Breast epithelium (tissue), 4 donors: ENCODE results near the gene SLC22A17. TPM values are rescaled to one million over a fixed set of nuclear protein-coding genes. Genes with fewer than 3 reads are reported as not detected.

Experiments used
- DNase-seq, 2 donors: peaks; one replicate each; pipeline ENCODE4 v3.0.0-alpha.2; 2019; ENCODE audit warnings: low spot score in 2 of 2
- H3K27ac ChIP-seq, 2 donors: fragments of 200-600 bp; sonication (generic) in 1 of 2; one replicate each; pipeline ENCODE4 v1.5.1; 2016 to 2019; ENCODE audit warnings: mild to moderate bottlenecking in 1 of 2
- H3K27me3 ChIP-seq, 2 donors: fragments of 200-600 bp; sonication (generic) in 1 of 2; one replicate each; pipeline versions ENCODE4 v1.5.1 to v1.6.0; 2017 to 2019; ENCODE audit warnings: control low read depth in 1 of 2, mild to moderate bottlenecking in 1 of 2
- H3K36me3 ChIP-seq: fragments of 200-600 bp; one replicate; pipeline ENCODE4 v1.5.1; 2019
- H3K4me1 ChIP-seq, 2 donors: fragments of 200-600 bp; sonication (generic); one replicate each; pipeline ENCODE4 v1.5.1; 2016 to 2019; ENCODE audit warnings: control low read depth in 1 of 2
- H3K4me3 ChIP-seq, 3 donors: fragments of 200-600 bp; sonication (generic); 1 replicate in 2 of 3; 2 replicates in 1 of 3; pipeline ENCODE4 v1.5.1; 2016 to 2019; ENCODE audit warnings: mild to moderate bottlenecking in 3 of 3, moderate library complexity in 2 of 3
- H3K9me3 ChIP-seq, 2 donors: fragments of 200-600 bp; sonication (generic) in 1 of 2; one replicate each; pipeline ENCODE4 v1.5.1; 2016 to 2019; ENCODE audit warnings: control low read depth in 1 of 2
- CTCF ChIP-seq, 3 donors: fragments of 450-650 bp; IDR thresholded peaks; one replicate each; pipeline ENCODE4 v1.5.1; 2016 to 2017; ENCODE audit warnings: antibody characterized with exemption in 3 of 3, mild to moderate bottlenecking in 3 of 3, moderate library complexity in 3 of 3
- POLR2A ChIP-seq: fragments of 450-650 bp; IDR thresholded peaks from one replicate; pipeline ENCODE4 v1.6.1; 2016; ENCODE audit warnings: antibody characterized with exemption, mild to moderate bottlenecking, moderate library complexity
- POLR2AphosphoS5 ChIP-seq, 3 donors: sonication (generic); formaldehyde crosslinking; IDR thresholded peaks; one replicate each; pipeline ENCODE4 v1.6.1; 2017; ENCODE audit warnings: antibody characterized with exemption in 3 of 3
- intact Hi-C: fragments of 100-400 bp; cut with DNase I; formaldehyde crosslinking; loops from one replicate; pipeline ENCODE4 v1.15.1; 2023; ENCODE audit warnings: low total_unique reads
- total RNA-seq, 3 donors: library from RNA; depleted of rRNA; stranded (reverse); fragments of >200 nt; gene quantifications; one replicate each; pipeline ENCODE4 v1.1.0, GENCODE V29; 2016

SLC22A17 gene
- total RNA-seq, 3 donors from 2014 or later: 6.4 to 53.7 (median 52.1) TPM

DNA sequence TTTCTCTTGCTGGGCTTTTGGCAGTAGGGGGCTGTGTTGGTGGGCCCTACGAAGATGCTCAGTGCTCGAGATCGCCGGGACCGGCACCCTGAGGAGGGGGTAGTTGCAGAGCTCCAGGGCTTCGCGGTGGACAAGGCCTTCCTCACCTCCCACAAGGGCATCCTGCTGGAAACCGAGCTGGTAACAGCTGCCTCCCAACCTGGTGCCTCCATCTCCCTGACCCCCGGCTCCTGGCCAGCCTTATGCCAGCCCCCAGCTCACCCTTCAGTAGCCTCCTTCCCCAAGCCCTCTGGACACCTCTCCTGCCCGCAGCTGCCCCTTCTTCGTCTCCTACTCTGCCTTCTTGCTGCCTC is 24.5 kb upstream of the SLC22A17 start:
- H3K4me1 ChIP-seq: peaks cover 0 to 5% of the 10 kb centered on the region in 2 donors
- no peaks in the 10 kb centered on the region for H3K9me3 ChIP-seq
- H3K27ac ChIP-seq: peak overlapping the region in 1 of 2 donors; percentile 43
- DNase-seq: no peak
- no peak for TF ChIP-seq CTCF (IDR thresholded peaks at IDR 0.05)
- intact Hi-C loops: loop anchor here (5.0 kb wide), 1 partner anchor 50 kb away; no protein-coding TSS in a partner anchor
- no peaks in the 10 kb centered on the region for H3K36me3 ChIP-seq
- peak overlapping the region in 1 of 3 donors; percentile 36 for H3K4me3 ChIP-seq
- no peaks in the 10 kb centered on the region for H3K27me3 ChIP-seq

DNA sequence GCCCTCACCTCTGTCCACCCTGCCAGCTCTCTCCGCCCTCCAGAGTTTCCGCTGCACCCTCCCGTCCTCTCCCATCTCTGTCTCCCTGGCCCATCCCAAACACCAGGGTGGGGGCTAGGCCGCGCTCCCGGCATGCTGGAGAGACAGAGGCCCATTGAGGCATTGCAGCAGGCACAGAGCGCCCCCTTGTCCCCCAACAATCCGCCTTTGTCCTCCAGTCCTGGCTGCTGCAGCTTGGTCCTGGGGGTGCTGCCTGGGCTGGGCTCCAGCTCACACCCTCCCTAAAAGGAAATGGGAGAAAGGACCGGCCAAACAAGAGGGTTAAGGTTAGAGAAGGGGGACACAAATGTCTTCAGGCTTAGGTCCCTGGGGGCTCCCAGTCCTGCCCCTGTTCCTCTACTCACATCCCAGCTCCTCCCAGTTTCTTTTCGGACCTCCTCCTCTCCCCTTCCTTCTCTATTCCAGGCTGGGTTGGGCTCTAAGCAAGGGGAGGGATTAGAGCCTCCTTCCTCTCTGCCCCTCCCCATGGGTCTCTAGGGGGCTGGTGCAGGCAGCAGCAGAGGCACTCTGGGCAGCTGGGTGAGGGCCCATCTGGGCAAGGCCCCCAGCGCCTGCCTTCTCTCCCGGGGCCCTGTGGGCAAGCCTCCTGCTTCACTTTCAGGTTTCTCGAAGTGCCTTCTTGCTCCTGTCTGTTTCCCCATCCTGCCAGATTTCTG is 24.0 kb upstream of the SLC22A17 start, which contains the start of gene CMTM5:
Gene CMTM5 (plus strand): TSS at position 565 of the 716 bp plus-strand sequence. CDS start 206 bp downstream, outside the sequence.
- Histone ChIP-seq H3K36me3 (no peaks in the 10 kb centered on the region), H3K27ac (peak within 1 kb of the TSS; percentile 5 to 43), H3K27me3 (no peaks in the 10 kb centered on the region), H3K9me3 (no peaks in the 10 kb centered on the region), H3K4me3 (peak within 1 kb of the TSS in 2 of 3 donors; percentile 36 to 41), H3K4me1 (peaks cover 0 to 5% of the 10 kb centered on the region in 2 donors)
- DNase-seq: no peak
- intact Hi-C loops: loop anchor here (5.0 kb wide), 1 partner anchor 49 kb away; no protein-coding TSS in a partner anchor
- TF ChIP-seq POLR2AphosphoS5 (IDR thresholded peaks at IDR 0.05) (no peak), CTCF (IDR thresholded peaks at IDR 0.05) (no peak), POLR2A (no peak)

GRCh38 chr14:23375527-23376251 is 23.0 kb upstream of the SLC22A17 start:
- no peak overlapping the region for H3K4me3 ChIP-seq
- intact Hi-C loops: loop anchor here (5.0 kb wide), 1 partner anchor 48 kb away; no protein-coding TSS in a partner anchor
- peak overlapping the region in 1 of 2 donors; percentile 5 for H3K27ac ChIP-seq
- no peaks in the 10 kb centered on the region for H3K36me3 ChIP-seq
- H3K27me3 ChIP-seq: no peaks in the 10 kb centered on the region
- TF ChIP-seq POLR2AphosphoS5 (IDR thresholded peaks at IDR 0.05) (no peak), POLR2A (no peak), CTCF (IDR thresholded peaks at IDR 0.05) (no peak)
- DNase-seq: no peak
- peaks cover 0 to 5% of the 10 kb centered on the region in 2 donors for H3K4me1 ChIP-seq
- no peaks in the 10 kb centered on the region for H3K9me3 ChIP-seq

DNA sequence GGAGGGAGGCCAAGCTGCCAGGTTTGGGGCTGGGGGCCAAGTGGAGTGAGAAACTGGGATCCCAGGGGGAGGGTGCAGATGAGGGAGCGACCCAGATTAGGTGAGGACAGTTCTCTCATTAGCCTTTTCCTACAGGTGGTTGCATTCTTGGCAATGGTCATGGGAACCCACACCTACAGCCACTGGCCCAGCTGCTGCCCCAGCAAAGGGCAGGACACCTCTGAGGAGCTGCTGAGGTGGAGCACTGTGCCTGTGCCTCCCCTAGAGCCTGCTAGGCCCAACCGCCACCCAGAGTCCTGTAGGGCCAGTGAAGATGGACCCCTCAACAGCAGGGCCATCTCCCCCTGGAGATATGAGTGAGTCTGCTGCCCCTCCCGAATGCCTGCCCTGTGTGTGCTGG is 20.4 kb upstream of the SLC22A17 start:
- H3K4me3 ChIP-seq: no peak overlapping the region
- H3K27me3 ChIP-seq: no peaks in the 10 kb centered on the region
- no peak for DNase-seq
- no peaks in the 10 kb centered on the region for H3K9me3 ChIP-seq
- peaks cover 0 to 5% of the 10 kb centered on the region in 2 donors for H3K4me1 ChIP-seq
- no peaks in the 10 kb centered on the region for H3K36me3 ChIP-seq
- no peak for TF ChIP-seq CTCF (IDR thresholded peaks at IDR 0.05)
- no peak for TF ChIP-seq POLR2AphosphoS5 (IDR thresholded peaks at IDR 0.05)
- no peak for TF ChIP-seq POLR2A
- no peak overlapping the region for H3K27ac ChIP-seq
- intact Hi-C loops: no loop called here

GRCh38 chr14:23372509-23372908 is 19.8 kb upstream of the SLC22A17 start, which contains the start of gene IL25:
TSS of gene IL25 (plus strand) at chr14:23372809.
- DNase-seq: no peak

More at GRCh38 chr14:23372509-23372908, 19.8 kb upstream of the SLC22A17 start, which contains the start of gene IL25:
- H3K27ac ChIP-seq: no peak within 1 kb of the TSS
- no peaks in the 10 kb centered on the region for H3K36me3 ChIP-seq
- no peak for TF ChIP-seq POLR2AphosphoS5 (IDR thresholded peaks at IDR 0.05)
- TF ChIP-seq POLR2A: no peak
- TF ChIP-seq CTCF (IDR thresholded peaks at IDR 0.05): no peak
- intact Hi-C loops: no loop called here
- no peak within 1 kb of the TSS for H3K4me3 ChIP-seq
- no peaks in the 10 kb centered on the region for H3K9me3 ChIP-seq
- H3K4me1 ChIP-seq: peaks cover 0 to 5% of the 10 kb centered on the region in 2 donors
- H3K27me3 ChIP-seq: no peaks in the 10 kb centered on the region
